ENCODE measurements around the gene SHANK3.

The SHANK3 gene

GRCh38 chr22:50698546-50698945, 25.9 kb downstream of the SHANK3 start:
- no peak for DNase-seq (ENCODE audit: low read depth in 2 of 3, low spot score in 1 of 3)

- DNase-seq (ENCODE audit: low read depth in 2 of 3, low spot score in 1 of 3), result no peak
Measured at GRCh38 chr22:50699001-50699755, 26.6 kb downstream of the SHANK3 start.

DNA sequence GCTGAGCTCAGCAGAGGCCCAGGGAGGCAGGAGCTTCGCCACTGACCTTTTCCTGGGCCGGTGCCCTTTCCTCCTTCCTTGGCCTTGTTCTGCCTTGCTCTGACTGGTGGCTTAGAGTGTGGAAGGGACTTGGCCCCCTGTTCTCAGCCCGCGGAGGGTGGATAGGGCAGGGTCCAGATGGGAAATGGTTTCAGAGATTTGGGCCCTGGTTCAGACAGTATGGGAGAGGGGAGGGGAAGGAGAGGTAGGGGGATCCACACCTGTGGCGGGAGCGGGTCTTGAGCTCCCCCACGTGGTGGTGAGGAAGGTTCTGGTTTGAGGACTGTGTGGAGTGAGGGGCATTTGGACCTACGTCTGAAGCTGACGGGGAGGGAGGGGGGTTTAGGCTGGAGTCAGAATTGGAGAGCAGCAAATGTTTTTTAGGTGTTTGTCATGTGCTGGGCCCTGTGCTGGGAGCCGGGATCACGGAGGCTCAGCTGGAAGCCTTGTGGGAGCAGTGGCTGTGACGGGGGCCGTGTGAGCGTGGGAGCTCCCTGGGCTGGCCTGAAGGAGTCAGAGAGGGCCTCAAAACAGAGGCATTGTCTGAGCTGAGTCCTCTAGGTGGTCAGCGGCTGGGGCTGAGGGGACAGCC, 27.2 kb downstream of the SHANK3 start:
- DNase-seq (ENCODE audit: low read depth in 2 of 3, low spot score in 1 of 3), result no peak

DNA sequence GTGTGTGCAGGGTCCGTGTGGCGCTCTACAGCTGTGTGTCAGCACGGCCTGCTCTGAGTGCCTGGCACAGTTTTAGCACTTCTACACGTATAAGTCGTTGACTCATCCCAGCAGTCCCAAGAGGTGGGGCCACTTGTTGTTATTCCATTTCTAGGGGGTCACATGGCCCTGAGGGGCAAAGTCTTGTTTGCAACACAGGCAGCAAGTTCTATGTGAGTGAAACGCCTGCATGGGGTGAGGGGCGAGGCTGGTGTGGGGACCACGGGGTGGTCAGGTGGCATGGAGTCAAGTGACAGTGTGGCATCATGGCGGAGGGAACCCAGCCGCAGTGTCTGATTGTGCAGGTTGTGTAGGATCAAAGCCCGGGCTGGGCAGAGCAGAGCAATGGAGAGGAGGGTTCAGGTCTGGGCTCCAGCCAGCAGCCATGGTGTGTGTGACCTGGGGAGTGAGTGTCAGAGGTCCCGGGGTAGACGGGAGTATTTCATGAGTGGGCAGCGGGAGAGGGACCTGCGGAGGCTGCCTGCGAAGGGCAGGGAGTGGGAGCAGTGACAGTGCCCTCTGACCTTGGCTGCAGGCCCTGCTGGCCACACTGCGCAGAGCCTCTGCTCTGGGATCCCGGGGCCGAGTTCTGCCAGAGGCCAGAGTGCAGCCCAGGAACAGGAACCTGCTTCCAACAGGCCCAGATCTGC, 27.9 kb downstream of the SHANK3 start:
- DNase-seq (ENCODE audit: low read depth in 2 of 3, low spot score in 1 of 3), result no peak

GRCh38 chr22:50701076-50701419, 28.4 kb downstream of the SHANK3 start:
- DNase-seq (ENCODE audit: low read depth in 2 of 3, low spot score in 1 of 3), result no peak

- no peak for DNase-seq (ENCODE audit: low read depth in 2 of 3, low spot score in 1 of 3)
Measured at GRCh38 chr22:50701428-50702154, 29.0 kb downstream of the SHANK3 start.

DNA sequence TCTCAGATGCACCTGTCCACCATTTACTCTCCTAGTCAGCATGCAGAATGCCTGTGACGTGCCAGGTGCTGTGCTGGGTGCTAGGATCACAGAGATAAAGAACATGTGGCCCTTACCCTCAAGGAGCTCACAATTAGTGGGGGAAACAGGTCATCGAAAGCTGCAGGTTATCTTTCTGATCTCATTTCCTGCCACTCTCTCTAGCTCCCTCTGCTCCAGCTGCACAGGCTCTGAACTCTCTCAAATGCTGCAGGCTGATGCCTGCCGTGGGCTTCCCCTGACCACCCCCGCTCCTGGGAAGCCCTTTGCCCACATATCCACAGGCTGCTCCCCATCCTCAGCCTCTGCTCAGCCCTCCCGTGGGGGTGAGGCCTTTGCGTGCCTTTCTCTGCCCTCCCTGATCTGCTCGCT, 29.6 kb downstream of the SHANK3 start:
- DNase-seq (ENCODE audit: low read depth in 2 of 3, low spot score in 1 of 3), result no peak

GRCh38 chr22:50702821-50703725, 30.4 kb downstream of the SHANK3 start:
- DNase-seq (ENCODE audit: low read depth in 2 of 3, low spot score in 1 of 3), result no peak

DNA sequence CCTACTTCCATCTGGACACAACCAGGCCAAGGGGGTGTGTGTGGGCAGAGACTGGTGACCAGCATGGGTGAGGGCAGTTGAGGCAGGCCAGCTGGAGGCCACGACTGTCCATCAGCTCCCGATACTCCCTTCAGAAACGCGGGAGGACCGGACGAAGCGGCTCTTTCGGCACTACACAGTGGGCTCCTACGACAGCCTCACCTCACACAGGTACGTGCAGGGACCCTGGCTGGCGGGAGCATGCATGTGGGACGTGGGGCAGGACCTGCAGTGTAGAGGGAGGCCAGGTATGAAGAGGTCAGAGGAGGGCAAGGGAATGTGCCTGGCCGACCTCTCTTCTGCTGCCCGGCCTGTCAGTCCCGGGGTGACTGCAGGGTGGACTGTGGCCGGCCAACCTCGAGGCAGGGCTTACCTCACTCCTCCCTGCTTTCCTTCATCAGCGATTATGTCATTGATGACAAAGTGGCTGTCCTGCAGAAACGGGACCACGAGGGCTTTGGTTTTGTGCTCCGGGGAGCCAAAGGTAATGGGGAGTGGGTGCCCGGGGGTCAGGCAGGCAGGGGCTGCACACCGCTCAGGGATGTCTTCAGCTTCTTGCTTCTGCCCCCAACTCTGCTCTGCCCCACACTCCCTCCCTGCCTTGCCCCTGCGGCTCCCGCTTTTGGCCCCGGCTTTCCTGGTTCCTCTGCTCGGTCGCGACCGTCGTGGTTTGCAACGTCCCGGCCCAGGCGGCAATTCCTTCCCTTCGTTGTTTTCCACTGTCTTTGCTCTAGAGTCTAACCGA, 31.3 kb downstream of the SHANK3 start:
- no peak for DNase-seq (ENCODE audit: low read depth in 2 of 3, low spot score in 1 of 3)

- no peak for DNase-seq (ENCODE audit: low read depth in 2 of 3, low spot score in 1 of 3)
Measured at GRCh38 chr22:50704510-50705218, 32.0 kb downstream of the SHANK3 start.

DNA sequence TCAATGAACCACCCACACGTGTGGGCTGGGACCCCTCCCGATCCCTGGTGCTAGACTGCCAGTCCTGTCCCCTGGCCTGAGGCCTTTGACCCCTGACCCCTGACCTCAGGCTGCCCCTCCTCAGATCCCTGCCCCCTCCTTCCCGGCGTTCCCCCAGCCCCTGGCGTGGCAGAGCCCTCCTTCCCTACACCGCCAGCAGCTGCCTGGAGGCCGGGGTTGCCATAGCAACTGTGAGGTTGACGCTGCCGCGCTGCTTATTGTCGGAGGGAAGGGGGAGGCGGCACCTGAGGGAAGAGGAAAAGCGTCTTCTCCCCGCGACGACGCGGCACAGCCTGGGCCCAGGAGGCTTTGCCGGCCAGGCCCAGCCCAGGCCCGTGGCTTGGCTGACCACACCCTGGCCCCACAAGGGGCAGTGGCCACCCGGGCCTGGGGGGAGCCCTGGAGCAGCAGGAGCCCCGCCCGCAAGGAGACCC, 32.6 kb downstream of the SHANK3 start:
- no peak for DNase-seq (ENCODE audit: low read depth in 2 of 3, low spot score in 1 of 3)

DNA sequence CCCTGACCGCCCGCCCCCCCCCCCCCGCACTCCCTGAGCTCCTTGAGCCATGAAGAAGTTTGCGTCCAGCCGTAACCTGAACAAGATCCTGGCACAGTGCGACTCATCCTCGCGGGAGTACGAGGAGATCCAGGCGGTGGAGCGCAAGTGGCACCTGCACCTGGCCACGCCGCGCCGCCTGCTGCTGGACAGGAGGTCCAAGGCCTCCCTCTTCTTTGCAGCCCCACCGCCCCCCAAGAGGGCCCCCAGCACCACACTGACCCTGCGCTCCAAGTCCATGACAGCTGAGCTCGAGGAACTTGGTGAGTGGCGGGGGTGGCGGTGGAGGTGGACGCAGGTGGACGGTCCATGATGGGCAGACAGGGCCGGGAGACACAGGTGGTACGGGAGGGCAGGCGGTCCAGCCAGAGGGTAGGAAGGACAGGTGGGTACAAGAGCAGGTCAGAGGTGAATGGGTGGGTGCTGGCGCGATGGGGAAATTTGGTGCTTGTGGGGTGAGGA, 33.3 kb downstream of the SHANK3 start:
- DNase-seq (ENCODE audit: low read depth in 2 of 3, low spot score in 1 of 3), result no peak

GRCh38 chr22:50706481-50707125, 34.0 kb downstream of the SHANK3 start:
- no peak for DNase-seq (ENCODE audit: low read depth in 2 of 3, low spot score in 1 of 3)

GRCh38 chr22:50708474-50708873, 35.9 kb downstream of the SHANK3 start:
- no peak for DNase-seq (ENCODE audit: low read depth in 2 of 3, low spot score in 1 of 3)

- DNase-seq (ENCODE audit: low read depth in 2 of 3, low spot score in 1 of 3), result no peak
Measured at GRCh38 chr22:50708996-50709395, 36.4 kb downstream of the SHANK3 start.

DNA sequence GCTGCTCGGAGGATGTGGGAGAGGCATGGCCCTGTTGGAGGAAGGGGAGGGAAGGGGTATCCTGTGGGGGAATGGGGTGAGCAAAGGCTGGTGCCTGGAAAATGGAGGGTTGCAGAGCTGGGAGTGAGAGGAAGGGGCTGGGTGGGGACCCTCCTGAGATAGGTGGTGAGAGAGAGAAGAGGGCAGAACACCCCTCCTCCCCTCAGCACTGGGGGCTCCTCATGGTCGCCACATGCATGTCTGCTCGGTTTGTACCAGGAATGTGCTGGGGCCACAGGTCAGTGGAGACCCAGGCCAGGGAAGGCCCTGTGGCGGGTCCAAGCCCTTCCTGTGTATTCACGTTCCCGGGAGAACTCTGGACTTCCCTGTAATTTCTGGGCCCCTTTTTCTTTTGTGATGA, 37.6 kb downstream of the SHANK3 start:
- DNase-seq (ENCODE audit: low read depth in 2 of 3, low spot score in 1 of 3), result no peak

DNA sequence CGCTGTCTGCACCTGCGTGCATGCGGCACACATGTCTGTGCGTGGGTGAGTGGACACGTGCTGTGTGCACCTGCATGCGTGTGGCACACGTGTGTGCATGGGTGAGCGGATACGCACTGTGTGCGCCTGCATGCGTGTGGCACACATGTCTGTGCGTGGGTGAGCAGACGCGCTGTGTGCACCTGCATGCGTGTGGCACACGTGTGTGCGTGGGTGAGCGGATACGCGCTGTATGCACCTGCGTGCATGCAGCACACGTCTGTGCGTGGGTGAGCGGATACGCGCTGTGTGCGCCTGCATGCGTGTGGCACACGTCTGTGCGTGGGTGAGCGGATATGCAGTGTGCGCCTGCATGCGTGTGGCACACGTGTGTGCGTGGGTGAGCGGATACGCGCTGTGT, 38.3 kb downstream of the SHANK3 start:
- DNase-seq (ENCODE audit: low read depth in 2 of 3, low spot score in 1 of 3), result no peak

Data from stimulated activated CD4-positive, alpha-beta T cell treated with anti-CD3 and anti-CD28 coated beads, Interleukin-12 subunit alpha, Interleukin-12 subunit beta, amount 100 ng/mL, for 48 hours (primary cell).